IPS-15b (cell line): ENCODE results near the gene ATP8B1.
"Not testable (repeated sequence)": the region's sequence is repeated elsewhere in the genome, so short reads cannot be mapped to it uniquely, and the experiment has no call there.

Experiments used
- H3K27me3 ChIP-seq: one replicate; pipeline ENCODE4 v1.6.1; 2013; ENCODE audit warnings: low read length; ENCODE audit not compliant: control insufficient read depth, insufficient read depth
- H3K36me3 ChIP-seq: one replicate; pipeline ENCODE4 v1.6.1; 2013; ENCODE audit warnings: low read length; ENCODE audit not compliant: control insufficient read depth, insufficient read depth
- H3K4me1 ChIP-seq: one replicate; pipeline ENCODE4 v1.6.1; 2013; ENCODE audit warnings: mild to moderate bottlenecking, low read length; ENCODE audit not compliant: control insufficient read depth, insufficient read depth
- H3K4me3 ChIP-seq: one replicate; pipeline ENCODE4 v1.5.1; 2013; ENCODE audit warnings: low read depth, low read length
- H3K9ac ChIP-seq: one replicate; pipeline ENCODE4 v1.6.1; 2013; ENCODE audit warnings: low read depth, mild to moderate bottlenecking, low read length
- H3K9me3 ChIP-seq: one replicate; pipeline ENCODE4 v1.6.1; 2013; ENCODE audit warnings: mild to moderate bottlenecking, low read length; ENCODE audit not compliant: control insufficient read depth, insufficient read depth

Gene ATP8B1

GRCh38 chr18:57753063-57753462 lies 50.1 kb downstream of the ATP8B1 start:
- H3K4me1 ChIP-seq = peaks cover 11% of the 10 kb centered on the region
- H3K27me3 ChIP-seq = no peaks in the 10 kb centered on the region

GRCh38 chr18:57749604-57749970 lies 53.5 kb downstream of the ATP8B1 start:
- Histone ChIP-seq H3K4me1 (peaks cover 17% of the 10 kb centered on the region), H3K9me3 (no peaks in the 10 kb centered on the region), H3K27me3 (no peaks in the 10 kb centered on the region), H3K9ac (no peak overlapping the region), H3K4me3 (no peak overlapping the region), H3K36me3 (no peaks in the 10 kb centered on the region)

More at GRCh38 chr18:57753063-57753462, 50.1 kb downstream of the ATP8B1 start:
- H3K36me3 ChIP-seq = no peaks in the 10 kb centered on the region
- H3K4me3 ChIP-seq = no peak overlapping the region
- H3K9ac ChIP-seq = no peak overlapping the region
- H3K9me3 ChIP-seq = no peaks in the 10 kb centered on the region

- H3K9me3 ChIP-seq = no peaks in the 10 kb centered on the region
- H3K27me3 ChIP-seq = no peaks in the 10 kb centered on the region
- no peaks in the 10 kb centered on the region for H3K36me3 ChIP-seq
- no peak overlapping the region for H3K4me3 ChIP-seq
- peaks cover 17% of the 10 kb centered on the region for H3K4me1 ChIP-seq
- no peak overlapping the region for H3K9ac ChIP-seq
These were observed 54.1 kb downstream of the ATP8B1 start for GRCh38 chr18:57748770-57749603.

GRCh38 chr18:57747809-57748680 lies 55.1 kb downstream of the ATP8B1 start:
- no peaks in the 10 kb centered on the region for H3K27me3 ChIP-seq
- peaks cover 19% of the 10 kb centered on the region for H3K4me1 ChIP-seq
- no peak overlapping the region for H3K4me3 ChIP-seq
- H3K9ac ChIP-seq = no peak overlapping the region
- H3K36me3 ChIP-seq = no peaks in the 10 kb centered on the region
- H3K9me3 ChIP-seq = no peaks in the 10 kb centered on the region

GRCh38 chr18:57744211-57744694 lies 58.9 kb downstream of the ATP8B1 start:
- Histone ChIP-seq H3K36me3 (no peaks in the 10 kb centered on the region), H3K27me3 (no peaks in the 10 kb centered on the region), H3K9me3 (no peaks in the 10 kb centered on the region), H3K9ac (no peak overlapping the region), H3K4me3 (no peak overlapping the region), H3K4me1 (peaks cover 18% of the 10 kb centered on the region)

- Histone ChIP-seq H3K36me3 (no peaks in the 10 kb centered on the region), H3K4me1 (peaks cover 8% of the 10 kb centered on the region), H3K4me3 (no peak overlapping the region), H3K27me3 (no peaks in the 10 kb centered on the region), H3K9ac (no peak overlapping the region), H3K9me3 (no peaks in the 10 kb centered on the region)
These were observed 60.1 kb downstream of the ATP8B1 start for GRCh38 chr18:57743008-57743407.

GRCh38 chr18:57741273-57741672 lies 61.8 kb downstream of the ATP8B1 start:
- H3K9ac ChIP-seq = no peak overlapping the region
- H3K36me3 ChIP-seq = no peaks in the 10 kb centered on the region
- H3K4me3 ChIP-seq = no peak overlapping the region
- H3K9me3 ChIP-seq = no peaks in the 10 kb centered on the region
- H3K27me3 ChIP-seq = no peaks in the 10 kb centered on the region
- peaks cover 2% of the 10 kb centered on the region for H3K4me1 ChIP-seq

GRCh38 chr18:57738078-57738477 lies 65.0 kb downstream of the ATP8B1 start:
- no peak overlapping the region for H3K9ac ChIP-seq

GRCh38 chr18:57737400-57738060 lies 65.6 kb downstream of the ATP8B1 start:
- Histone ChIP-seq H3K9me3 (no peaks in the 10 kb centered on the region), H3K4me3 (no peak overlapping the region), H3K36me3 (no peaks in the 10 kb centered on the region), H3K9ac (no peak overlapping the region), H3K4me1 (no peaks in the 10 kb centered on the region), H3K27me3 (no peaks in the 10 kb centered on the region)

More at GRCh38 chr18:57738078-57738477, 65.0 kb downstream of the ATP8B1 start:
- no peaks in the 10 kb centered on the region for H3K36me3 ChIP-seq
- H3K4me3 ChIP-seq = no peak overlapping the region
- H3K9me3 ChIP-seq = no peaks in the 10 kb centered on the region
- H3K4me1 ChIP-seq = no peaks in the 10 kb centered on the region
- H3K27me3 ChIP-seq = no peaks in the 10 kb centered on the region

- H3K9me3 ChIP-seq, H3K4me3 ChIP-seq, H3K9ac ChIP-seq, H3K4me1 ChIP-seq, H3K27me3 ChIP-seq, H3K36me3 ChIP-seq: not testable (repeated sequence)
These were observed 68.1 kb downstream of the ATP8B1 start for GRCh38 chr18:57735042-57735441.

GRCh38 chr18:57733861-57734260 lies 69.3 kb downstream of the ATP8B1 start:
- Histone ChIP-seq H3K9ac (no peak overlapping the region), H3K4me3 (no peak overlapping the region), H3K27me3 (no peaks in the 10 kb centered on the region), H3K9me3 (no peaks in the 10 kb centered on the region), H3K4me1 (no peaks in the 10 kb centered on the region), H3K36me3 (no peaks in the 10 kb centered on the region)
